Spleen (tissue), 7 donors: Measurements from ENCODE around the gene SYNCRIP.
A peak's percentile ranks its signal among the peaks of the same experiment; 100 is the strongest.

Source experiments
- POLR2A ChIP-seq, 3 donors: fragments of 450-650 bp; IDR thresholded peaks; one replicate each; pipeline ENCODE4 v1.5.1; 2017; ENCODE audit warnings: antibody characterized with exemption in 3 of 3, mild to moderate bottlenecking in 1 of 3
- POLR2AphosphoS5 ChIP-seq, 3 donors: sonication (generic); formaldehyde crosslinking; IDR thresholded peaks; one replicate each; pipeline ENCODE4 v1.5.1; 2017; ENCODE audit warnings: antibody characterized with exemption in 3 of 3
- TF ChIP-seq, protein P1 (sequence below), 11 experiments: fragments of 200-600 bp in 7 of 11; fragments of 450-650 bp in 4 of 11; sonication (generic) in 4 of 11; IDR thresholded peaks in 8 of 11; conservative IDR thresholded peaks in 3 of 11; 1 replicate in 7 of 11; 2 replicates in 4 of 11; pipeline versions ENCODE4 v1.4.0 to v1.8.0; 2016 to 2021; ENCODE audit warnings: antibody characterized with exemption in 11 of 11, inconsistent platforms in 4 of 11, mild to moderate bottlenecking in 1 of 11
- donor health status: DM: no; HTN: no; CAD: no; lungs with moderate emphysema.
- donor health status: DM: no; HTN: no; CAD: no.
- donor health status: DM: no; HTN: no; CAD: no.

DNA sequence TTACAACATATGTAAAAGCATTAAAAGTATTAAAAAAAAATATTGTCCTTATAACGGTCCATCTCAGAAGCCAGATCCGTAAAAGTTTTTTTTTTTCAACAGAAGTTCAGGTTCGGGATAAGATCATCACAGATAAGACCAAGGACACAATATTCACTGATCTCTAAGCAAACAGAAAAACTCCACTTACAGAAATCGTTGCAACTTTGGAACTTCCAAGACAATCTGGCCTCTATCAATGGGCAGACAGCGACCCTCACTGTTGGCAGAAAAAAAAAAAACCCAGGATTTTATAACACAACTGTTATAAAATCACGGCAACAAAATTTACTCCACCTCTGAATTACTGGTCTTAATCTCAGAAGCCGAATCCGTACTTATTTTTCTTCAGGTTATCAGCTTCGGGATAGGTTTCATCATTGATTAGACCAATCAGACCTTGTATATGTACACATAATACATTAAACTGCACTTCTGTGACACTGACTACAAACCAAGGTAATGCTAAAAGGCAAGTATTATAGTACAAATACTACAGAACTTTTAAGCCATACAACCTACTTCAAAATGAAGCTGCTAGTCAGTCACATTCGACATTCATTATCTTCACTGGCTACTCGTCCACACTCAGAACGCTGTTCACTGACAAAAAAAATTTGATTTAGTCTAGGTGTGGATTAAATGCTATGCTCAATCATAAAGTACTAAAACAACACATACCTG, 34.7 kb upstream of the SYNCRIP start:
- TF ChIP-seq, protein P1, sequence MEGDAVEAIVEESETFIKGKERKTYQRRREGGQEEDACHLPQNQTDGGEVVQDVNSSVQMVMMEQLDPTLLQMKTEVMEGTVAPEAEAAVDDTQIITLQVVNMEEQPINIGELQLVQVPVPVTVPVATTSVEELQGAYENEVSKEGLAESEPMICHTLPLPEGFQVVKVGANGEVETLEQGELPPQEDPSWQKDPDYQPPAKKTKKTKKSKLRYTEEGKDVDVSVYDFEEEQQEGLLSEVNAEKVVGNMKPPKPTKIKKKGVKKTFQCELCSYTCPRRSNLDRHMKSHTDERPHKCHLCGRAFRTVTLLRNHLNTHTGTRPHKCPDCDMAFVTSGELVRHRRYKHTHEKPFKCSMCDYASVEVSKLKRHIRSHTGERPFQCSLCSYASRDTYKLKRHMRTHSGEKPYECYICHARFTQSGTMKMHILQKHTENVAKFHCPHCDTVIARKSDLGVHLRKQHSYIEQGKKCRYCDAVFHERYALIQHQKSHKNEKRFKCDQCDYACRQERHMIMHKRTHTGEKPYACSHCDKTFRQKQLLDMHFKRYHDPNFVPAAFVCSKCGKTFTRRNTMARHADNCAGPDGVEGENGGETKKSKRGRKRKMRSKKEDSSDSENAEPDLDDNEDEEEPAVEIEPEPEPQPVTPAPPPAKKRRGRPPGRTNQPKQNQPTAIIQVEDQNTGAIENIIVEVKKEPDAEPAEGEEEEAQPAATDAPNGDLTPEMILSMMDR (IDR thresholded peaks at IDR 0.05 in 8 of 11, conservative IDR thresholded peaks at IDR 0.05 in 3 of 11) = peak in 3 of 11 experiments; percentile 14 to 20 (median 16)
- TF ChIP-seq POLR2A (IDR thresholded peaks at IDR 0.05) (no peak), POLR2AphosphoS5 (IDR thresholded peaks at IDR 0.05) (no peak)
